Natural killer cell (primary cell): ENCODE results near the gene FTSJ1. TPM values are rescaled to one million over a fixed set of nuclear protein-coding genes. Genes with fewer than 3 reads are reported as not detected.

ENCODE experiments used
- ATAC-seq, 3 donors: fragments of 150-1000 bp in 2 of 3; fragments of 200-7000 bp in 1 of 3; cut with Tn5 transposase; 1 replicate in 1 of 3; 2 replicates in 2 of 3; pipeline ENCODE4 v1.10.0; 2021; ENCODE audit warnings: mild to moderate bottlenecking in 2 of 3, moderate library complexity in 2 of 3
- DNase-seq, 2 donors: peaks; one replicate each; pipeline versions ENCODE4 v3.0.0 to v3.0.0-alpha.2; 2013 to 2021; ENCODE audit warnings: mixed read lengths in 1 of 2
- H3K27ac ChIP-seq: one replicate; pipeline ENCODE4 v1.5.1; 2013; ENCODE audit warnings: mild to moderate bottlenecking, low read length
- H3K27me3 ChIP-seq: one replicate; pipeline ENCODE4 v1.6.1; 2013; ENCODE audit warnings: low read length; ENCODE audit not compliant: control insufficient read depth, insufficient read depth
- H3K36me3 ChIP-seq: one replicate; pipeline ENCODE4 v1.6.1; 2013; ENCODE audit warnings: low read length; ENCODE audit not compliant: control insufficient read depth, insufficient read depth
- H3K4me1 ChIP-seq: one replicate; pipeline ENCODE4 v1.6.1; 2013; ENCODE audit warnings: low read length; ENCODE audit not compliant: control insufficient read depth, insufficient read depth
- H3K4me3 ChIP-seq: one replicate; pipeline ENCODE4 v1.5.1; 2013; ENCODE audit warnings: low read length
- H3K9me3 ChIP-seq: one replicate; pipeline ENCODE4 v1.6.1; 2013; ENCODE audit warnings: low read length; ENCODE audit not compliant: control insufficient read depth, insufficient read depth
- H3K27ac Mint-ChIP-seq, 2 donors: one replicate each; pipeline ENCODE4 v1.8.0; 2022; ENCODE audit warnings: mild to moderate bottlenecking in 2 of 2, mixed read lengths in 2 of 2, moderate library complexity in 1 of 2
- H3K27me3 Mint-ChIP-seq, 2 donors: one replicate each; pipeline ENCODE4 v1.8.0; 2022; ENCODE audit warnings: low read depth in 2 of 2, mixed read lengths in 2 of 2
- H3K36me3 Mint-ChIP-seq: one replicate; pipeline ENCODE4 v1.8.0; 2022; ENCODE audit warnings: mixed read lengths
- H3K4me1 Mint-ChIP-seq, 2 donors: one replicate each; pipeline ENCODE4 v1.8.0; 2022; ENCODE audit warnings: mixed read lengths in 2 of 2
- H3K4me3 Mint-ChIP-seq: one replicate; pipeline ENCODE4 v1.8.0; 2022; ENCODE audit warnings: mild to moderate bottlenecking, moderate library complexity, mixed read lengths
- H3K9me3 Mint-ChIP-seq, 2 donors: one replicate each; pipeline ENCODE4 v1.8.0; 2022; ENCODE audit warnings: mixed read lengths in 2 of 2
- WGBS: methylation state at CpG from one replicate; pipeline ENCODE4 v1.1.7; 2013; ENCODE audit warnings: missing lambda C conversion rate; ENCODE audit not compliant: insufficient coverage; 5-methylcytosine and 5-hydroxymethylcytosine counted together
- intact Hi-C: fragments of 100-400 bp; cut with micrococcal nuclease; formaldehyde crosslinking; loops from one replicate; pipeline ENCODE4 v1.14.2; 2022
- total RNA-seq, 4 donors: library from RNA; stranded (reverse); fragments of 120-200 nt in 1 of 4; gene quantifications; one replicate each; pipeline versions ENCODE4 v1.2.3 to v1.2.4, GENCODE V29; 2013 to 2022
- TF ChIP-seq, protein P1 (sequence below): fragments of 200-600 bp; IDR thresholded peaks from one replicate; pipeline ENCODE4 v1.8.0; 2022; ENCODE audit warnings: antibody characterized with exemption

FTSJ1 gene
- total RNA-seq, 3 donors from 2014 or later (not counting 1 experiment from before 2014, with no cell fraction given) = 62.4 to 75.3 (median 67.3) TPM

DNA sequence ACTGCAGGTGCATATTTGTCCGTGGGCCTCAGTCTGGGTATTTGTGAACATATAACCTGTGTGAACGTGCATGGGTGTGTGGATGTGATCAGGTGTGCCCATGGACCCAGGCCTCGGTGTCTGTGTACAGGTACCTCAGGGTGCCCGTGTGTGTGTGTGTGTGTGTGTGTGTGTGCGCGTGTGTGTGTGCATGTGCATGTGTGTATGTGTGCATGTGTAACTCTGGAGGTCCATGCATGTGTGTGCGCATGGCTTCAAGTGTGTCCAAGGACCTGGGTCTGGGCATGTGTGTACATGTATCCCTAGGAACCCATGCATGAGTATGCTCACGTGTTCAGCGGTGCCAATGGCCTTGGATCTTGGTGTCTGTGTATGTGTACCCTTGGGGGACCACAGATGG, 15.8 kb downstream of the FTSJ1 start:
- intact Hi-C loops = no loop called here
- ATAC-seq (no peak), DNase-seq (no peak)
- Mint-ChIP-seq H3K27me3 (no peaks in the 10 kb centered on the region), H3K4me3 (no peak overlapping the region), H3K27ac (no peak overlapping the region), H3K9me3 (no peaks in the 10 kb centered on the region), H3K4me1 (peaks cover 18 to 20% of the 10 kb centered on the region in 2 donors), H3K36me3 (no peaks in the 10 kb centered on the region)
- Histone ChIP-seq H3K4me3 (no peak overlapping the region), H3K27ac (no peak overlapping the region), H3K36me3 (no peaks in the 10 kb centered on the region), H3K9me3 (no peaks in the 10 kb centered on the region), H3K27me3 (no peaks in the 10 kb centered on the region), H3K4me1 (peaks cover 20% of the 10 kb centered on the region)
- WGBS = 96% methylated on average over 9 of the region's 9 CpGs
- TF ChIP-seq, protein P1, sequence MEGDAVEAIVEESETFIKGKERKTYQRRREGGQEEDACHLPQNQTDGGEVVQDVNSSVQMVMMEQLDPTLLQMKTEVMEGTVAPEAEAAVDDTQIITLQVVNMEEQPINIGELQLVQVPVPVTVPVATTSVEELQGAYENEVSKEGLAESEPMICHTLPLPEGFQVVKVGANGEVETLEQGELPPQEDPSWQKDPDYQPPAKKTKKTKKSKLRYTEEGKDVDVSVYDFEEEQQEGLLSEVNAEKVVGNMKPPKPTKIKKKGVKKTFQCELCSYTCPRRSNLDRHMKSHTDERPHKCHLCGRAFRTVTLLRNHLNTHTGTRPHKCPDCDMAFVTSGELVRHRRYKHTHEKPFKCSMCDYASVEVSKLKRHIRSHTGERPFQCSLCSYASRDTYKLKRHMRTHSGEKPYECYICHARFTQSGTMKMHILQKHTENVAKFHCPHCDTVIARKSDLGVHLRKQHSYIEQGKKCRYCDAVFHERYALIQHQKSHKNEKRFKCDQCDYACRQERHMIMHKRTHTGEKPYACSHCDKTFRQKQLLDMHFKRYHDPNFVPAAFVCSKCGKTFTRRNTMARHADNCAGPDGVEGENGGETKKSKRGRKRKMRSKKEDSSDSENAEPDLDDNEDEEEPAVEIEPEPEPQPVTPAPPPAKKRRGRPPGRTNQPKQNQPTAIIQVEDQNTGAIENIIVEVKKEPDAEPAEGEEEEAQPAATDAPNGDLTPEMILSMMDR = no peak

DNA sequence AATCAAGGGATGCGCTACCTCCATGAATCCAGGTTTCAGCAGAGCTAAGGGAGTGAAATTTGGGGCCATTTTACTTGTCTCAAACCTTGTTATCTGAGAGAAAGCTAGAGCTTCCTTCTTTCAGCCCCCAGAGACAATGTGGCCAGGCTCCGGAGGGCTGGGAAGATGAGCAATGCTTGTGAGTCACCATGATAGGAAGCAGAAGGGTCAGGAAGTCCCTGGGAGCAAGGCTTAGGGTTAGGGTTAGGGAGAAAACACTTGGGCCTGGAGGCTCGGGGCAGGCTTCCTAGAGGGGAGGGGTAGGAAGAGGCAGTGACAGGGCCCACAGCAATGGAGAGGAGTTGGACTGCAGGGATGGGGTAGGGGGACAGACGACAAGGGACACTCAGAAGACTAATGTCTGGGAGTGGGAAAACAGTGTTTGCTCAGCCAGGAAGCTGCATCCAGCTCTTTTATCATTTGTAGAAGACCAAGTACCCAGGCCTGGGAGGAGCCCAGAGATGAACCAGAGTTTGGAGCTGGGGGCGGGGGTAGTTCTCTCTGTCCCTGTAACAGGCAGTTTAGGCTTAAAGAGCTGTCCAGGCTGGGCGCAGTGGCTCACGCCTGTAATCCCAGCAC, 16.4 kb downstream of the FTSJ1 start:
- Mint-ChIP-seq H3K27ac (no peak overlapping the region), H3K27me3 (no peaks in the 10 kb centered on the region), H3K4me1 (peaks cover 13 to 14% of the 10 kb centered on the region in 2 donors), H3K9me3 (no peaks in the 10 kb centered on the region), H3K4me3 (no peak overlapping the region), H3K36me3 (no peaks in the 10 kb centered on the region)
- peaks cover 15% of the 10 kb centered on the region for H3K4me1 ChIP-seq
- DNase-seq (no peak), ATAC-seq (no peak)
- WGBS = 81% methylated on average over 6 of the region's 7 CpGs
- H3K36me3 ChIP-seq = no peaks in the 10 kb centered on the region
- TF ChIP-seq, protein P1 = no peak
- no peaks in the 10 kb centered on the region for H3K9me3 ChIP-seq
- H3K27me3 ChIP-seq = no peaks in the 10 kb centered on the region
- H3K4me3 ChIP-seq = no peak overlapping the region
- intact Hi-C loops = no loop called here
- no peak overlapping the region for H3K27ac ChIP-seq

DNA sequence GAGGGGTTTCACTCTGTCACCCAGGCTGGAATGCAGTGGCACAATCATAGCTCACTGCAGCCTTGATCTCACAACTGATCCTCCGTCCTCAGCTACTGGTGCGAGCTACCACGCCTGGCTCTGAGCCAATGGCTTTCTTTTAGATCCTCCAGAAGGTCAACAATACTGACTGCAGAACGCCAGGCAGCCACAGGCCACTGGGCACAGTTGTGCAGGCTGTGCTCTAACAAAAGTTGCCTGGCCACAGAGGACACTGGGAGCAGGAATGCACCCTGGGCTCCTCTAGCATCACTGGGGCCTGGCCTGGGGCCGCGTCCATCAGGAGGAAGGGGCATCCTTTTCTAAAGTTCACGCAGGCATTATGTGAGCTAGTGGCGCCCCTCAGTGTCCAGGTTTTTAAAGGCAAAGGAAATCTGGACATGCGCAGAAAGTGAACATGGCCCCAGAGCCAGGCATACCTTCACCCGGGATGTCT, 17.9 kb downstream of the FTSJ1 start:
- DNase-seq = peak in 1 of 2 donors; percentile 9
- H3K36me3 Mint-ChIP-seq = no peaks in the 10 kb centered on the region
- peaks cover 0 to under 1% of the 10 kb centered on the region in 2 donors for H3K4me1 Mint-ChIP-seq
- Histone ChIP-seq H3K36me3 (no peaks in the 10 kb centered on the region), H3K9me3 (no peaks in the 10 kb centered on the region), H3K4me1 (peaks cover under 1% of the 10 kb centered on the region), H3K27me3 (no peaks in the 10 kb centered on the region), H3K4me3 (no peak overlapping the region), H3K27ac (no peak overlapping the region)
- intact Hi-C loops = no loop called here
- no peaks in the 10 kb centered on the region for H3K27me3 Mint-ChIP-seq
- no peak for ATAC-seq
- H3K27ac Mint-ChIP-seq = no peak overlapping the region
- no peaks in the 10 kb centered on the region for H3K9me3 Mint-ChIP-seq
- TF ChIP-seq, protein P1 = no peak
- no peak overlapping the region for H3K4me3 Mint-ChIP-seq
- 64% methylated on average over 10 of the region's 10 CpGs for WGBS

DNA sequence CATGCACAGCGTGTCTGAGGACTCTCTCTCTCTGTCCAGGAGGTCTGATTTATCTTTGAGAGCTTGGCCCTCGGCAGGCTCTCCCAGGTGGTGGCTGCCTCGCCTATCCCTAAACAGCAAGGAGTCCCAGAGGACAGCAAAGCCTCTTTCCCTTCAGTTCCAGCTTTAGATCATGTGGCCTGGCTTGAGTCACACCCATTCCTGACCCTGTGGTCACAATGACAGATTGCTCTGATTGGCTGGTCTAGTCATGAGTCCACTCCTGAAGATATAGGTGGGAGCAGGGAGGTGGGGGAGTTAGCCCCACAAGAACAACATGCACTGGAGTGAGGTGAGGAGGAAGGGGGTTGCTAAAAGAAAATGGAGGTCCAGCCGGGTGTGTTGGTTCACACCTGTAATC, 20.7 kb downstream of the FTSJ1 start:
- H3K27ac ChIP-seq = no peak overlapping the region
- H3K27me3 Mint-ChIP-seq = no peaks in the 10 kb centered on the region
- 96% methylated on average over 3 of the region's 4 CpGs for WGBS
- H3K9me3 ChIP-seq = no peaks in the 10 kb centered on the region
- ATAC-seq (no peak), DNase-seq (no peak)
- no peak overlapping the region for H3K4me3 ChIP-seq
- H3K9me3 Mint-ChIP-seq = no peaks in the 10 kb centered on the region
- no peaks in the 10 kb centered on the region for H3K36me3 Mint-ChIP-seq
- H3K4me1 ChIP-seq = no peaks in the 10 kb centered on the region
- H3K4me1 Mint-ChIP-seq = no peaks in the 10 kb centered on the region
- TF ChIP-seq, protein P1 = no peak
- no peak overlapping the region for H3K4me3 Mint-ChIP-seq
- H3K27me3 ChIP-seq = no peaks in the 10 kb centered on the region
- no peak overlapping the region for H3K27ac Mint-ChIP-seq
- no peaks in the 10 kb centered on the region for H3K36me3 ChIP-seq
- intact Hi-C loops = no loop called here
